Psoas muscle (tissue), 8 donors: Measurements from ENCODE around the gene DCTN4. TPM values are rescaled to one million over a fixed set of nuclear protein-coding genes. Genes with fewer than 3 reads are reported as not detected.

Experiments used
- ATAC-seq, 4 donors: fragments of 200-7000 bp; cut with Tn5 transposase; one replicate each; pipeline ENCODE4 v1.9.1; 2020; ENCODE audit warnings: moderate library complexity in 3 of 4, mild to moderate bottlenecking in 2 of 4
- DNase-seq, 2 donors: peaks; one replicate each; pipeline ENCODE4 v3.0.0-alpha.2; 2020
- H3K27ac ChIP-seq: fragments of 200-600 bp; one replicate; pipeline ENCODE4 v1.8.0; 2022
- H3K27me3 ChIP-seq, 3 donors: fragments of 200-600 bp in 1 of 3; one replicate each; pipeline versions ENCODE4 v1.6.1 to v1.8.0; 2013 to 2022; ENCODE audit warnings: low read length in 2 of 3, mild to moderate bottlenecking in 2 of 3, moderate library complexity in 1 of 3; ENCODE audit not compliant: insufficient read depth in 3 of 3
- H3K36me3 ChIP-seq, 2 donors: fragments of 200-600 bp in 1 of 2; one replicate each; pipeline versions ENCODE4 v1.6.1 to v1.8.0; 2013 to 2022; ENCODE audit warnings: low read depth in 1 of 2, mild to moderate bottlenecking in 1 of 2, moderate library complexity in 1 of 2; ENCODE audit not compliant: insufficient read depth in 1 of 2
- H3K4me1 ChIP-seq: fragments of 200-600 bp; one replicate; pipeline ENCODE4 v1.8.0; 2022
- H3K4me3 ChIP-seq: fragments of 200-600 bp; one replicate; pipeline ENCODE4 v1.8.0; 2022; ENCODE audit warnings: mild to moderate bottlenecking
- H3K9me3 ChIP-seq: fragments of 200-600 bp; one replicate; pipeline ENCODE4 v1.8.0; 2022
- WGBS, 3 donors: extraction: QIAGEN DNeasy Blood & Tissue Kit; methylation state at CpG; one replicate each; pipeline versions ENCODE4 v1.1.6 to v1.1.7; 2013; 5-methylcytosine and 5-hydroxymethylcytosine counted together
- intact Hi-C, 2 donors: fragments of 100-400 bp; cut with DNase I; formaldehyde crosslinking; loops; one replicate each; pipeline versions ENCODE4 v1.11.0 to v1.14.2; 2022
- long read RNA-seq, 2 donors: library from polyadenylated mRNA; unstranded; transcript quantifications; one replicate each; pipeline ENCODE4 v2.0.0, GENCODE V29; 2021
- polyA plus RNA-seq, 3 donors: library from polyadenylated mRNA; stranded (reverse); fragments of 200-250 nt; gene quantifications; one replicate each; pipeline ENCODE4 v1.2.3, GENCODE V29; 2013
- total RNA-seq, 4 donors: library from RNA; stranded (reverse); fragmentation: NEBNext Ultra II Directional in 2 of 4; extraction: Animal tissue kit (Norgen Biotek cat#: 25700) in 2 of 4; gene quantifications; one replicate each; pipeline versions ENCODE4 v1.2.1 to v1.2.4, GENCODE V29; 2021 to 2023
- TF ChIP-seq, protein P1 (sequence below): fragments of 200-600 bp; IDR thresholded peaks from one replicate; pipeline ENCODE4 v1.8.0; 2022; ENCODE audit warnings: antibody characterized with exemption
- donor health status: healthy with polysubstance abuse.
- donor health status: DM: no; HTN: no; CAD: no; lungs with moderate emphysema.
- donor health status: Bipolar disorder and iron deficiency.
- donor health status: healthy.
- donor health status: DM: yes; HTN: yes; CAD: no.
- donor health status: DM: no; HTN: no; CAD: no.
- donor health status: DM: no; HTN: no; CAD: no.
- donor health status: DM: yes; HTN: yes; CAD: no.

DCTN4 gene
- total RNA-seq, result 10 to 100 TPM; 50.9 to 81.5 (median 70.6) TPM
- 10 to 100 TPM; 28.8 to 39.3 (median 31.5) TPM for polyA plus RNA-seq
- long read RNA-seq, donor 1, full-length matches to known transcripts, result 25 of 38 reads
- long read RNA-seq, donor 1, partial matches to known transcripts, result 5 of 38 reads
- long read RNA-seq, donor 1, other reads (novel, unspliced or antisense), result 8 of 38 reads
- long read RNA-seq, donor 2, full-length matches to known transcripts, result 74 of 110 reads
- long read RNA-seq, donor 2, partial matches to known transcripts, result 13 of 110 reads
- long read RNA-seq, donor 2, other reads (novel, unspliced or antisense), result 23 of 110 reads

DNA sequence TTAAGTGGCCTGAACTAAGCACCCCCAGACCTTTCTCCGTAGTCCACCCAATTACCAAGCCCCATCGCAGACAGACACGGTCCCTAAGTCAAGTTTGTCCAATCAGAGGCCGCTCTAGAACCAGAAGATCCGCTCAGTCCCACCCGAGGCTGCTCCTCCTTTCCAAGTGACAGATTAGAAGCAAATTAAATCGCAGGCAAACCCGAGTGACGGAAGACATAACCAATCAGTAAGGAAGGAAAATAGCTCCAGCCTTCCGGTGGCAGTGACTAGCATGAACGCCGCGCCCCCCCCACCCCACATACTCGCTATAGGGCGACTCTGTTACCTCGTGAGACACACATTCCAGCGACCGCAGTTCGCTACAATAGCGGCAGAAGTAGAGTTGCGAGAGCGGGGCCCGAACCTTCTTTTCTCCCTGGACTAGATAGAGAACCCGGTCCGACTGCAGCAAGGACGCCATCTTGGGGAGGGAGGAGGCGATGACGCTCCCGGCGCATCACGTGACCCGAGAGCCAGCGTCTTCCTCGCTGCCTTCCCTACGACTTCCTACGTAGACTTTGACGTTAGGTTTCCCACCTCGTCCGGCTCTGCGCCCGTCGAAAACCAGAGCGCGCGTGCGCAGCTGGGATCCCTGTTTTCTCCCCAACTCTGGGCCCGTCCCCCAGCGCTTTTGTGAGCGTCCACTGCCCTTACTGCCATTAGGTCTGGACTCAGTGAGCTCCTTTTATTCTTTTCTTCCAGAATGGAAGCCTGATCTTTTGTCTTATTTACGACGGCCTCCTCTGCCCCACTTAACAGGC lies at the start of gene DCTN4:
TSS of gene DCTN4 (minus strand) at position 487 of the 803 bp plus-strand sequence. CDS start at position 463, 24 bp downstream.
- H3K36me3 ChIP-seq, result peaks cover 3 to 28% of the 10 kb centered on the region in 2 donors
- ATAC-seq (peak; percentile 94 to 96 (median 94)), DNase-seq (peak; percentile 96 to 98)
- H3K27me3 ChIP-seq, result no peaks in the 10 kb centered on the region
- TF ChIP-seq, protein P1, sequence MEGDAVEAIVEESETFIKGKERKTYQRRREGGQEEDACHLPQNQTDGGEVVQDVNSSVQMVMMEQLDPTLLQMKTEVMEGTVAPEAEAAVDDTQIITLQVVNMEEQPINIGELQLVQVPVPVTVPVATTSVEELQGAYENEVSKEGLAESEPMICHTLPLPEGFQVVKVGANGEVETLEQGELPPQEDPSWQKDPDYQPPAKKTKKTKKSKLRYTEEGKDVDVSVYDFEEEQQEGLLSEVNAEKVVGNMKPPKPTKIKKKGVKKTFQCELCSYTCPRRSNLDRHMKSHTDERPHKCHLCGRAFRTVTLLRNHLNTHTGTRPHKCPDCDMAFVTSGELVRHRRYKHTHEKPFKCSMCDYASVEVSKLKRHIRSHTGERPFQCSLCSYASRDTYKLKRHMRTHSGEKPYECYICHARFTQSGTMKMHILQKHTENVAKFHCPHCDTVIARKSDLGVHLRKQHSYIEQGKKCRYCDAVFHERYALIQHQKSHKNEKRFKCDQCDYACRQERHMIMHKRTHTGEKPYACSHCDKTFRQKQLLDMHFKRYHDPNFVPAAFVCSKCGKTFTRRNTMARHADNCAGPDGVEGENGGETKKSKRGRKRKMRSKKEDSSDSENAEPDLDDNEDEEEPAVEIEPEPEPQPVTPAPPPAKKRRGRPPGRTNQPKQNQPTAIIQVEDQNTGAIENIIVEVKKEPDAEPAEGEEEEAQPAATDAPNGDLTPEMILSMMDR, result no peak
- H3K27ac ChIP-seq, result peak within 1 kb of the TSS; percentile 94
- intact Hi-C loops, result no loop called here
- H3K4me1 ChIP-seq, result peaks cover 15% of the 10 kb centered on the region
- H3K9me3 ChIP-seq, result no peaks in the 10 kb centered on the region
- H3K4me3 ChIP-seq, result peak within 1 kb of the TSS; percentile 77
- WGBS, 3 donors, result 0 to 1% (median 1%) methylated on average over 48 to 51 of the region's 51 CpGs

DNA sequence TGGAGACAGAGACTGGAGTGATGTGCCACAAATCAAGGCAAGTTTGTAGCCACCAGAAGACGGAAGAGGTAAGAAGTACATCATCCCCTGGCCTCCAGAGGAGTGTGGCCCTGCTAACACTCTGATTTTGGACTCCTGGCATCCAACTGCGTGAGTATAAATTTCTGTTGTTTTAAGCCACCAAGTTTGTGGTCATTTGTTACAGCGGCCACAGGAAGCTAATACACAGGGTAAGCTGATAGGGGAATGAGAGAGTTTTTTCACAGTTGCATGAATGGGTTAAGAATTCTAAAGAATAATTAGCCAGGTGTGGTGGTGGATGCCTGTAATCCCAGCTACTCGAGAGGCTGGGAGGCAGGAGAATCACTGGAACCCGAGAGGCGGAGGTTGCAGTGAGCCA lies 45.6 kb upstream of the DCTN4 start:
- no peak for ATAC-seq
- no peaks in the 10 kb centered on the region for H3K36me3 ChIP-seq
- no peaks in the 10 kb centered on the region for H3K9me3 ChIP-seq
- intact Hi-C loops, result loop anchor here (5.0 kb wide), 2 partner anchors 43 to 358 kb away; partner anchors contain the start of gene IRGM (in 1 of the 2)
- H3K4me1 ChIP-seq, result no peaks in the 10 kb centered on the region
- DNase-seq, result no peak
- 90 to 93% (median 90%) methylated on average over 6 of the region's 6 CpGs for WGBS, 3 donors
- H3K27ac ChIP-seq, result no peak overlapping the region
- H3K27me3 ChIP-seq, result peaks cover 0 to 6% (median 0%) of the 10 kb centered on the region in 3 donors
- TF ChIP-seq, protein P1, result no peak
- no peak overlapping the region for H3K4me3 ChIP-seq

DNA sequence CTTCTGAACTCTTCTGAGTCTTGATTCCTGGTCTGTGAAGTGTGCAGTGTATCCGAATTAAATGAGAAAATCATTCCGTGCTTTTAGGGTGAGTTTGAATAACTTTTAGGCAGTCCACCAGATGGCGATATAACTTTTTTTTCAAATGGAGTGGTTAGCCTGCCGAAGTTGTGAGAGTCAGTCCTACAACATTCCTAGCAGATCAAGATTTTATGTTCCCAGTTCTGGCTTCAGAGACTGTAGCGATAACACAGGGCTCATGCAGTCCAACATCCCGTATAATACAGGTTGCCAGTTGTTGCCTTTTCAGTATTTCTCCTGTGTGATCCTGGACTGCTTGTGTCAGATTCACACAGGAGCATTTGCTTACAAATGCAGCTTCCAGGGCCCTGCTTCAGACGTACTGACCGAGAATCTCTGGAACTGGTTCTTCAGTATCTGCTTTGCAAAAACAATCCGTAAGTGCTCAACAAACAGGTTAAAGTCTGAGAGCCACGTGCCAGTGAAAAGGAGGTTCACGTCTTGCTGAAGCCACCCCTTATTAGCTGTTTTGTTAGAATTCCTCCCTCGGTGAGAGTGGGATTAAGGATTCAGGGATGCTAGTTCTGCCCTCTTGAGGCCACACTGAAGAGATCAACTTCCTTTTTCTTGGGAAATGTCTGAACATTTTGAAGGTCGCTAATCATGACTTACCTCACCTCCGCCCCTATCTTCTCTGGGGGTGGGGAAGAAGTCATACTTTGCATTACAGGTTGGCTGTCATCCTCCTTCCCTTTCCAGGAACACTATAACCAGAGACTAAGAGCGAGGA lies 42.5 kb upstream of the DCTN4 start:
- intact Hi-C loops, result loop anchor here (2.0 to 5.0 kb wide), 3 partner anchors 45 to 361 kb away; partner anchors contain the start of gene IRGM (in 2 of the 2)
- ATAC-seq (peak; percentile 63 to 90 (median 75)), DNase-seq (no peak)
- Histone ChIP-seq H3K4me1 (no peaks in the 10 kb centered on the region), H3K27ac (no peak overlapping the region), H3K9me3 (no peaks in the 10 kb centered on the region), H3K36me3 (no peaks in the 10 kb centered on the region), H3K4me3 (peak overlapping the region; percentile 46), H3K27me3 (peaks cover 0 to 6% (median 0%) of the 10 kb centered on the region in 3 donors)
- TF ChIP-seq, protein P1, result peak; percentile 61
- WGBS, 3 donors, result 11 to 19% (median 13%) methylated on average over 15 of the region's 15 CpGs

DNA sequence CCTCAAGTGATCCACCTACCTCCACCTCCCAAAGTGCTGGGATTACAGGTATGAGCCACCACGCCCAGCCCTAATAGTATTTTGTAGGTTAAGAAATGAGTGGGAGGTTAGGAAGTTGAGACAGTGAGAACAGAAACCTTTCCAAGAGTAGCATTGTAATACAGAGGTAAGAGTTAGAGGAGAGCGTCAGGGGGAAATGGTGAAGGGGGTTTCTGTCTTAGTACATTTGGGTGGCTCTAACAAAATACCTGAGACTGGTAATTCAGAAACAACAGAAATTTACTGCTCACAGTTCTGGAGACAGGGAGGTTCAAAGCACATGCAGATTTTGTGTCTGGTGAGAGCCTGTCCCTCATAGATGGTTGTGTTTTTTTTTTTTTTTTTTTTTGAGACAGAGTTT lies 38.6 kb upstream of the DCTN4 start:
- H3K4me3 ChIP-seq, result no peak overlapping the region
- 95 to 98% (median 98%) methylated on average over 2 of the region's 2 CpGs for WGBS, 3 donors
- H3K36me3 ChIP-seq, result peaks cover 2 to 12% of the 10 kb centered on the region in 2 donors
- DNase-seq, result no peak
- H3K27me3 ChIP-seq, result no peaks in the 10 kb centered on the region
- ATAC-seq, result no peak
- H3K27ac ChIP-seq, result no peak overlapping the region
- intact Hi-C loops, result no loop called here
- H3K4me1 ChIP-seq, result no peaks in the 10 kb centered on the region
- no peaks in the 10 kb centered on the region for H3K9me3 ChIP-seq
- TF ChIP-seq, protein P1, result no peak
